KOPT-K1 (cell line): ENCODE results near the gene SERPINA12.

ENCODE experiments used
- H3K27ac ChIP-seq: fragments of 200-600 bp; sonication (generic); 2 replicates; pipeline ENCODE4 v1.5.1; 2016; ENCODE audit warnings: antibody characterized with exemption, mild to moderate bottlenecking, low read depth, low read length; ENCODE audit not compliant: poor library complexity, severe bottlenecking
- H3K36me3 ChIP-seq: fragments of 200-600 bp; sonication (generic); 2 replicates; pipeline ENCODE4 v1.5.1; 2017; ENCODE audit warnings: antibody characterized with exemption, mild to moderate bottlenecking, low read length, moderate library complexity; ENCODE audit not compliant: insufficient read depth
- H3K9me3 ChIP-seq: fragments of 200-600 bp; sonication (generic); 2 replicates; pipeline ENCODE4 v1.5.1; 2017; ENCODE audit warnings: antibody characterized with exemption, low read length, mild to moderate bottlenecking; ENCODE audit not compliant: insufficient read depth, poor library complexity, severe bottlenecking

The SERPINA12 gene

GRCh38 chr14:94469261-94469660 lies 40.0 kb downstream of the SERPINA12 start:
- H3K9me3 ChIP-seq = no peaks in the 10 kb centered on the region
- no peak overlapping the region for H3K27ac ChIP-seq
- no peaks in the 10 kb centered on the region for H3K36me3 ChIP-seq

- no peaks in the 10 kb centered on the region for H3K36me3 ChIP-seq
- no peak overlapping the region for H3K27ac ChIP-seq
- H3K9me3 ChIP-seq = no peaks in the 10 kb centered on the region
Measured at GRCh38 chr14:94467728-94468520, 41.3 kb downstream of the SERPINA12 start.

- H3K27ac ChIP-seq = no peak overlapping the region
- H3K9me3 ChIP-seq = no peaks in the 10 kb centered on the region
- H3K36me3 ChIP-seq = no peaks in the 10 kb centered on the region
Measured at GRCh38 chr14:94466706-94467370, 42.4 kb downstream of the SERPINA12 start.

- no peaks in the 10 kb centered on the region for H3K36me3 ChIP-seq
- H3K27ac ChIP-seq = no peak overlapping the region
- H3K9me3 ChIP-seq = no peaks in the 10 kb centered on the region
Measured at GRCh38 chr14:94465042-94465441, 44.2 kb downstream of the SERPINA12 start.

- Histone ChIP-seq H3K27ac (no peak overlapping the region), H3K9me3 (no peaks in the 10 kb centered on the region), H3K36me3 (no peaks in the 10 kb centered on the region)
Measured at GRCh38 chr14:94464290-94464689, 45.0 kb downstream of the SERPINA12 start.

GRCh38 chr14:94462763-94463572 lies 46.3 kb downstream of the SERPINA12 start:
- H3K36me3 ChIP-seq = no peaks in the 10 kb centered on the region
- H3K27ac ChIP-seq = no peak overlapping the region
- H3K9me3 ChIP-seq = no peaks in the 10 kb centered on the region

GRCh38 chr14:94462219-94462551 lies 47.1 kb downstream of the SERPINA12 start:
- Histone ChIP-seq H3K9me3 (no peaks in the 10 kb centered on the region), H3K36me3 (no peaks in the 10 kb centered on the region), H3K27ac (no peak overlapping the region)

- Histone ChIP-seq H3K27ac (no peak overlapping the region), H3K9me3 (no peaks in the 10 kb centered on the region)
Measured at GRCh38 chr14:94461526-94462218, 47.6 kb downstream of the SERPINA12 start.

GRCh38 chr14:94460631-94461416 lies 48.4 kb downstream of the SERPINA12 start:
- Histone ChIP-seq H3K36me3 (no peaks in the 10 kb centered on the region), H3K9me3 (no peaks in the 10 kb centered on the region), H3K27ac (no peak overlapping the region)

More at GRCh38 chr14:94461526-94462218, 47.6 kb downstream of the SERPINA12 start:
- H3K36me3 ChIP-seq = no peaks in the 10 kb centered on the region

GRCh38 chr14:94458558-94459205 lies 50.6 kb downstream of the SERPINA12 start:
- no peaks in the 10 kb centered on the region for H3K36me3 ChIP-seq
- no peak overlapping the region for H3K27ac ChIP-seq
- H3K9me3 ChIP-seq = no peaks in the 10 kb centered on the region

- H3K27ac ChIP-seq = no peak overlapping the region
- no peaks in the 10 kb centered on the region for H3K36me3 ChIP-seq
Measured at GRCh38 chr14:94458096-94458495, 51.2 kb downstream of the SERPINA12 start.

GRCh38 chr14:94455928-94456327 lies 53.3 kb downstream of the SERPINA12 start:
- Histone ChIP-seq H3K9me3 (no peaks in the 10 kb centered on the region), H3K36me3 (no peaks in the 10 kb centered on the region), H3K27ac (no peak overlapping the region)

More at GRCh38 chr14:94458096-94458495, 51.2 kb downstream of the SERPINA12 start:
- no peaks in the 10 kb centered on the region for H3K9me3 ChIP-seq

GRCh38 chr14:94451826-94452225 lies 57.4 kb downstream of the SERPINA12 start:
- H3K27ac ChIP-seq = no peak overlapping the region

More at GRCh38 chr14:94451826-94452225, 57.4 kb downstream of the SERPINA12 start:
- Histone ChIP-seq H3K36me3 (no peaks in the 10 kb centered on the region), H3K9me3 (no peaks in the 10 kb centered on the region)
